MM.1S (cell line): Measurements from ENCODE around the gene RBMS3.

ENCODE experiments used
- DNase-seq: peaks from one replicate; pipeline ENCODE4 v3.0.0-alpha.2; 2015
- H2AFZ ChIP-seq: fragments of 300-600 bp; sonication (generic); 2 replicates; pipeline ENCODE4 v1.6.0; 2016; ENCODE audit warnings: antibody characterized with exemption, low read length
- H3F3A ChIP-seq: fragments of 300-600 bp; sonication (generic); 2 replicates; pipeline ENCODE4 v1.6.1; 2016; ENCODE audit warnings: mild to moderate bottlenecking, antibody characterized with exemption, low read length, moderate library complexity, mixed read lengths; ENCODE audit not compliant: insufficient read depth
- H3K27ac ChIP-seq: fragments of 300-600 bp; sonication (generic); 2 replicates; pipeline ENCODE4 v1.5.1; 2016; ENCODE audit warnings: mild to moderate bottlenecking, low read length
- H3K27me3 ChIP-seq: fragments of 300-600 bp; sonication (generic); replicated peaks from 2 replicates; pipeline ENCODE4 v1.6.0; 2016; ENCODE audit warnings: low read length; ENCODE audit not compliant: insufficient read depth
- H3K36me3 ChIP-seq: fragments of 300-600 bp; sonication (generic); replicated peaks from 2 replicates; pipeline ENCODE4 v1.6.1; 2016; ENCODE audit warnings: mild to moderate bottlenecking, low read length, mixed read lengths; ENCODE audit not compliant: insufficient read depth
- H3K4me1 ChIP-seq: fragments of 300-600 bp; sonication (generic); 2 replicates; pipeline ENCODE4 v1.6.1; 2016; ENCODE audit warnings: low read length, mixed read lengths
- H3K4me2 ChIP-seq: fragments of 300-600 bp; sonication (generic); 2 replicates; pipeline ENCODE4 v1.6.0; 2016; ENCODE audit warnings: low read depth, low read length
- H3K4me3 ChIP-seq: fragments of 300-600 bp; sonication (generic); 2 replicates; pipeline ENCODE4 v1.5.1; 2016; ENCODE audit warnings: low read length, mixed read lengths
- H3K79me2 ChIP-seq: fragments of 300-600 bp; sonication (generic); 2 replicates; pipeline ENCODE4 v1.6.1; 2016; ENCODE audit warnings: mixed run types, low read length, mixed read lengths
- H3K9ac ChIP-seq: fragments of 300-600 bp; sonication (generic); 2 replicates; pipeline ENCODE4 v1.6.1; 2016; ENCODE audit warnings: low read length, mixed read lengths
- H3K9me2 ChIP-seq: fragments of 300-600 bp; sonication (generic); replicated peaks from 2 replicates; pipeline ENCODE4 v1.6.1; 2016; ENCODE audit warnings: mild to moderate bottlenecking, low read length, mixed read lengths; ENCODE audit not compliant: insufficient read depth
- H3K9me3 ChIP-seq: fragments of 300-600 bp; sonication (generic); replicated peaks from 2 replicates; pipeline ENCODE4 v1.6.1; 2016; ENCODE audit warnings: mild to moderate bottlenecking, low read length, mixed read lengths; ENCODE audit not compliant: insufficient read depth
- H4K20me1 ChIP-seq: fragments of 300-600 bp; sonication (generic); 2 replicates; pipeline ENCODE4 v1.6.1; 2016; ENCODE audit warnings: mild to moderate bottlenecking, low read length, moderate library complexity, mixed read lengths; ENCODE audit not compliant: insufficient read depth
- EZH2 ChIP-seq: fragments of 300-600 bp; sonication (generic); optimal IDR thresholded peaks from 2 replicates; pipeline ENCODE3; 2017; ENCODE audit warnings: low read depth, mild to moderate bottlenecking, antibody characterized with exemption, low read length, mixed read lengths
- EZH2phosphoT487 ChIP-seq: fragments of 300-600 bp; sonication (generic); IDR thresholded peaks from 2 replicates; pipeline ENCODE4 v1.6.1; 2018; ENCODE audit warnings: antibody characterized with exemption, low read length
- TF ChIP-seq, protein P1 (sequence below): fragments of 300-600 bp; sonication (generic); IDR thresholded peaks from 2 replicates; pipeline ENCODE4 v1.5.1; 2016; ENCODE audit warnings: antibody characterized with exemption, low read length, mixed read lengths

Gene RBMS3

DNA sequence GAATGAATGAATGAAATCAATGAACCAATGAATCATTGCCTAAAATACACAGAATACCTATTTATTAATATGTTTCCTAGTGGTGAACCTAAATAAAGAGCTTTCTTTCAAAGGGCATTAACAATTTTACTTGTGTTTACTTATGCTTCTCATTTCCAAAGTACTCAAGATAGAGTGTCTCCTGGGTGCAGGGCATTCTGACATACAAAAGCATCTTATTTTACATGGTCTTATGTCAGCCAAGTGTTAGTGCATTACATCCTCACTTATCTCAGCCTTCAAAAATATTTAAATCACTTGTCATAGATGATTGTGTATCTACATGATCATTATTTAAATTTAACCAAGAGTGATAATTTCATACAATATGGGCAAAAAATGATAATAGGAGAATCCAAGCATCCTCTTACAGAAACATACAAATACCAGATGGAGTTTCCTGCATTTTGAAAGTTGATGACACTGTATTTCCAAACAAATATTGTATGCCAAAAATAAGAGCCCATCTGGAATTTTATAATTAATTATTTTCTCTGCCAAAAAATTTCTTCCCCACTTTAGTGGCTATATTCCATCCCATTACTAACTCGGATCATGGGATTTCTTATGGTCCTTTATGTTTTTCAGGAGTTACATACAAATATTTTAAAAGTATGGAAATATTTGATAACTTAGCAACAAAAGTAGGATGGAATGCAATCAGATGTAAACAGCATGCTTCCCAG lies 279.0 kb downstream of the RBMS3 start:
- H3K36me3 ChIP-seq: no peaks in the 10 kb centered on the region
- H4K20me1 ChIP-seq: no peaks in the 10 kb centered on the region
- H3K9me2 ChIP-seq: no peaks in the 10 kb centered on the region
- H3F3A ChIP-seq: no peaks in the 10 kb centered on the region
- TF ChIP-seq EZH2phosphoT487: no peak
- TF ChIP-seq, protein P1, sequence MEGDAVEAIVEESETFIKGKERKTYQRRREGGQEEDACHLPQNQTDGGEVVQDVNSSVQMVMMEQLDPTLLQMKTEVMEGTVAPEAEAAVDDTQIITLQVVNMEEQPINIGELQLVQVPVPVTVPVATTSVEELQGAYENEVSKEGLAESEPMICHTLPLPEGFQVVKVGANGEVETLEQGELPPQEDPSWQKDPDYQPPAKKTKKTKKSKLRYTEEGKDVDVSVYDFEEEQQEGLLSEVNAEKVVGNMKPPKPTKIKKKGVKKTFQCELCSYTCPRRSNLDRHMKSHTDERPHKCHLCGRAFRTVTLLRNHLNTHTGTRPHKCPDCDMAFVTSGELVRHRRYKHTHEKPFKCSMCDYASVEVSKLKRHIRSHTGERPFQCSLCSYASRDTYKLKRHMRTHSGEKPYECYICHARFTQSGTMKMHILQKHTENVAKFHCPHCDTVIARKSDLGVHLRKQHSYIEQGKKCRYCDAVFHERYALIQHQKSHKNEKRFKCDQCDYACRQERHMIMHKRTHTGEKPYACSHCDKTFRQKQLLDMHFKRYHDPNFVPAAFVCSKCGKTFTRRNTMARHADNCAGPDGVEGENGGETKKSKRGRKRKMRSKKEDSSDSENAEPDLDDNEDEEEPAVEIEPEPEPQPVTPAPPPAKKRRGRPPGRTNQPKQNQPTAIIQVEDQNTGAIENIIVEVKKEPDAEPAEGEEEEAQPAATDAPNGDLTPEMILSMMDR: no peak
- TF ChIP-seq EZH2: no peak
- no peaks in the 10 kb centered on the region for H3K27me3 ChIP-seq
- DNase-seq: no peak
- H2AFZ ChIP-seq: no peak overlapping the region
- H3K4me3 ChIP-seq: no peak overlapping the region
- H3K4me2 ChIP-seq: no peak overlapping the region
- no peaks in the 10 kb centered on the region for H3K4me1 ChIP-seq
- no peaks in the 10 kb centered on the region for H3K79me2 ChIP-seq
- H3K9me3 ChIP-seq: no peaks in the 10 kb centered on the region
- no peak overlapping the region for H3K27ac ChIP-seq
- H3K9ac ChIP-seq: no peak overlapping the region

- no peak for TF ChIP-seq EZH2
- TF ChIP-seq, protein P1: no peak
- no peak for TF ChIP-seq EZH2phosphoT487
- Histone ChIP-seq H3K4me3 (no peak overlapping the region), H3K79me2 (no peaks in the 10 kb centered on the region), H3K27ac (no peak overlapping the region), H3K36me3 (no peaks in the 10 kb centered on the region), H3K9me2 (no peaks in the 10 kb centered on the region), H3K9ac (no peak overlapping the region), H3F3A (no peaks in the 10 kb centered on the region), H3K27me3 (no peaks in the 10 kb centered on the region), H3K4me1 (no peaks in the 10 kb centered on the region), H3K9me3 (no peaks in the 10 kb centered on the region), H2AFZ (no peak overlapping the region), H4K20me1 (no peaks in the 10 kb centered on the region), H3K4me2 (no peak overlapping the region)
- DNase-seq: no peak
Measured at GRCh38 chr3:29561651-29562149, 280.8 kb downstream of the RBMS3 start.

- no peak overlapping the region for H3K4me3 ChIP-seq
- no peak for DNase-seq
- H3K4me1 ChIP-seq: no peaks in the 10 kb centered on the region
- no peak overlapping the region for H3K4me2 ChIP-seq
- TF ChIP-seq EZH2 (no peak), EZH2phosphoT487 (no peak)
- TF ChIP-seq, protein P1: no peak
- H4K20me1 ChIP-seq: no peaks in the 10 kb centered on the region
- H3K27me3 ChIP-seq: no peaks in the 10 kb centered on the region
- H3K27ac ChIP-seq: no peak overlapping the region
- H3F3A ChIP-seq: no peaks in the 10 kb centered on the region
- H2AFZ ChIP-seq: no peak overlapping the region
- H3K79me2 ChIP-seq: no peaks in the 10 kb centered on the region
- no peaks in the 10 kb centered on the region for H3K9me3 ChIP-seq
- no peaks in the 10 kb centered on the region for H3K9me2 ChIP-seq
- H3K9ac ChIP-seq: no peak overlapping the region
- H3K36me3 ChIP-seq: no peaks in the 10 kb centered on the region
Measured at GRCh38 chr3:29565236-29565635, 284.4 kb downstream of the RBMS3 start.
